ENCODE results near the gene COPS9.

The COPS9 gene

DNA sequence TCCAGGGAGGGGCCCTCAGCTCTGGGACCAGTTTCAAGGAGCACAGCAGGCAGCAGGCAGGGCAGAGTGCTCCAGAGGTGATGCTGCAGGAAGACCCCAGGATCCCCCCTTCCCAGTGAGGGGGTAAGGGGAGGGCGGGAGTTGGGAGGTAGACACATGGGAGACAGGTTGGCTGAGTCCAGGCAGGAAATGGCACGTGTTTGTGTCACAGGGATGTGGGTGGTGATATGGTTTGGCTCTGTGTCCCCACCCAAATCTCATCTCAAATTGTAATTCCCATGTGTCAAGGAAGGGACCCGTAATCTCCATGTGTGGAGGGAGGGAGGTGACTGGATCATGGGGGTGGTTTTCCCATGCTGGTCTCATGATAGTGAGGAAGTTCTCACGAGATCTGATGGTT lies 29.6 kb upstream of the COPS9 start:
- no peak for DNase-seq

DNA sequence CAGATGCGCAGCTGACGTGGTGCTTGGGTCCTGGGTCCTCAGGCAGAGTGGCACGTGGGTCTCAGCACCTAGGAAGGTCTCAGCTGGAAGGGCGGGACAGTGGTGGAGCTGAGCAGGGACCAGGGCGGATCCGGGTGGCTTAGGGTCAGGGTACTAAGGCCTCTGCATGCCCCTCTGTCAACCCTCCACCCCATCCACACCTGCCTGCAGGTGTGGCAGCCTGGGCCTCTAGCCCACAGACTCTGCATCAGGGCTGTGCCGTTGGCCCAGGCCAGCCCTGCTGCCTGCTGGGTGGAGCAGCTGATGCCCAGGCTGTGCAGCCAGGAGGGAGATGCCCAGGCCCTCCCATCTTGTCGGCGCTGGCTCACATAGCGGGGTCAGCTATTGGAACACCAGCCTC lies 28.9 kb upstream of the COPS9 start:
- no peak for DNase-seq

DNA sequence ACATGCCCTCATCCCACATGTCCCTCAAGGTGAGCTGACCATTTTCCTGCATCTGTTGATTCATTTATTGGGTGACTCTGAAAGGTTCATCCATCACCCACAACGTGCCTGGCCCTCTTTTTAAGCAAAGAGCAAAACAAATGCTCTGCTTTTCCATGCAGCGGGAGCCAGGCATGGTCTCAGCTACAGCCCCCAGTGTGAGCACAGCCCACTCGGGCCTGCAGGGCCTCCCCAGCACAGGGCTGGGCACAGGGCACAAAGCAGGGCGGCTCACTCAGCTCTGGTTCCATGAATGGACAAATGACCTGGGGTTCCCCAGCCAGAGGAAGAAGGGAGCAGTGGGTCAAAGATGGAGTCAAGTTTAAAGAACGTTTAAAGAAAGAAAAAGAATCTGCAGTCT lies 28.5 kb upstream of the COPS9 start:
- no peak for DNase-seq

DNA sequence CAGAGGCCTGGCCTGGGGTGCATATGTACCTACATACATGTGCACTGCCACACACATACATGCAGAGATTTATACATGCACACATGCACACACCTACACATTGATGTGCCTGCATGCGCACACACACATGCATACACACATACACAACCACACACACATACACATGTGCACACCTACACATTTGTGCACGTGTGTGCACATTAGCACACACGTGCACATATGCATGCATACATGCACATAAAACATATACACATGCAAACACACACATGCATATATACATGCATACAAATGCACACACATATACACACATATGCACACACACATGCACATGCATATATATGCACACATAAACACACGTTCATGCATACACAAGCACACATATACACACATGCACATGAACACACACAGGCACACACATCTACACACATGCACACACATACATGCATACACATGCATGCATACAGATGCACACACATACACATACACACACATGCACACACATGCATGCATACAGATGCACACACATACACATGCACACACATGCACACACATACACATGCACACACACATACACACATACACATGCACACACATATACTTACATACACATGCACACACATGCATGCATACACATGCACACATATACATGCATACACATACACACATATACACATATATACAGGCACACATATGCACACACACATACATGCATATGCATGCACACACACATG lies 27.9 kb upstream of the COPS9 start:
- DNase-seq: no peak

DNA sequence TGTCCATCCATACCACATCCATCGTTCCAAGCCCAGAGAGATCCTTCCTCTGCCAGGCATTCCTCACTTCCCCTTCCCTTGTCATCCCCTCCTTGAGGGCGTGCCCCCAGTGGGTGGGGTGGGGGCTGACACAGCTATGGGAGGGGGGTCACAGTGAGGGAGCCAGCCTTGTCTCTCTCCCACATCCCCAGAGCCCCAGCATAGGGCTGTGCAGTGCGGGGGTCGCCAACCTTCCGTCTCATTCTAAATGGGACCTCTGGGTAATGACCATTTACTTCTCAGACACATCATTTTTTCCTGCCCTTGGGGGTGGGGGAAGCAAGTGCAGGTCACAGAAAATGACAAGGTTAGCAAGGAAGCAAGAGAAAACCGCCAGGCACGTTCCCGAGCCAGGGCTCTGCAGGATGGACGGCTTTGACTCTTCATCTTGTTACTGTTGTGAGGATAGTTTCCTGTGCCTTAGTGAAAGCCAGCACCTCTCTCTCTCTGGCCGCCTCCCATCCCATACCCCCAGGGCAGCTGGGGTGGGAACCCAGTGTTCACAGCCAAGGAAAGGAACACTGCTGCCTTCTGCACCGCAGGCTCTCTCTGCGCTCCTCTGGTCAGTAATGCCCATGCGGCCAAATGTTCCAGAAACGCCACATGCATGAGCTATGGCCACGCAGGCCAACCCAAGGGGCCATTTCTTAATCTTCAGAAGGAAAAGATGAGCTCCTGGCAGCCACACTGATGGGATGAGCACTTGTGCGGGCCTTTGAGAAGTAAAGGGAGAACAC lies 27.0 kb upstream of the COPS9 start:
- DNase-seq: no peak

DNA sequence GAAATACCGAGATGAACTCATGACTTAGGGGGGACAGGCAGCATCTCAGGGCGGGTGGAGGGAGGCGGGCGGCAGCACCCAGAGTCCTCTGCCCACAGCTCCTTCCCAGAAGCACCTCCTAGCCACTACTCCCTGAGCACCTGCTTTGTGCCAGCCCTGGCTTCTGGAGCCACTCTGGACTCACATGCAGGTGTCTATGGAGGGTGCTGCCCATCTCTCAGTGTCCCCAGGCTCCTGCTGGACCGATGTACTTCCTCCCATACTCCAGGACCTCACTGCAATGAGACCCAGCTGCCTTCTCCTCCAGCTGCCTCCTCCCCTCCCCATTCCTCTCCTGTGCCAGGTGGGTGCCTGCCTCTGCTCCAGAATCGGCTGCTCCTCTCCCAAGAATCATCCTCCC lies 26.4 kb upstream of the COPS9 start:
- no peak for DNase-seq

DNA sequence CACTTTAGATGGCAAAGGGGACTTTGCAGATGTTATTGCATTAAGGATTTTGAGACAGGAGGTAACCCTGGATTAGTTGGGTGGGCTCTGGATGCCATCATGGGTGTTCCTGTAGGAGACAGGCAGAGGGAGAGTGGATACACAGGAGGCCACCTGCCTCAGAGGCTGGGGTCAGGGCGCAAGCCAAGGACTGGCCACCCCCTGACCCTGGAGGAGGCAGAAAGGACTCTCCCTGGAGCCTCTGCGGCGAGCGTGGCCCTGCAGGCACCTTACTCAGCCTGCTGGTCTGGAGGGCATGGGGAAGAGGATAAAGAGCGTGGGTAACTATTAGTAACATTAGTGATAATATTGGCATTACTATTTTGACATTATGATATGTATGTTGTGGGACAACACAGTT lies 25.9 kb upstream of the COPS9 start:
- DNase-seq: no peak

DNA sequence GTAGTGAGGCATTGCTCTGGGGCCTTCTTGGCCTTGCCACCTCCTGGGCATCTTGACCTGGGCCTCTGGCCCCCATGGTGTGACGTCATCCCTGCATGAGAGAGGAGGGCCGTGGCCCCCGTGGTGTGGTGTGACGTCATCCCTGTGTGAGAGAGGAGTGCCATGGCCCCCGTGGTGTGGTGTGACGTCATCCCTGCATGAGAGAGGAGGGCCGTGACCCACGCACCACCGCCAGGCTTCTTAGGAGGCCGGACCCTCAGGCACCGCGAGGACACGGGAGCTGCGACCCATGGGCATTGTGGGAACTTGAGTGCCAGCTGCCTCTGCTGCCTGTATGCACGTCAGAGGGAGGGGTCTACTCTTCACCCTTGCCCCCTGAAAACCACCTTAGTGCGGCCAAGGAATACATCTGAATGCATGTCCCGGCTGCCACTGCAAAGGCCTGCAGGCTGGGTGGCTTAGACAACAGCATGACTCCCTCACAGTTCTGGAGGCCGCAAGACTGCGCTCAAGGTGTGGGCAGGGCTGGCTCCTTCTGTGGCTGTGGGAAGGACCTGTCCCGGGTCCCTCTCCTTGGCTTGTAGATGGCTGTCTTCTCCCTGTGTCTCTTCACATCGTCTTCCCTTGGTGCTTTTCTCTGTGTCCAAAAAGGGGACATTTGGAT lies 25.1 kb upstream of the COPS9 start:
- DNase-seq: no peak

DNA sequence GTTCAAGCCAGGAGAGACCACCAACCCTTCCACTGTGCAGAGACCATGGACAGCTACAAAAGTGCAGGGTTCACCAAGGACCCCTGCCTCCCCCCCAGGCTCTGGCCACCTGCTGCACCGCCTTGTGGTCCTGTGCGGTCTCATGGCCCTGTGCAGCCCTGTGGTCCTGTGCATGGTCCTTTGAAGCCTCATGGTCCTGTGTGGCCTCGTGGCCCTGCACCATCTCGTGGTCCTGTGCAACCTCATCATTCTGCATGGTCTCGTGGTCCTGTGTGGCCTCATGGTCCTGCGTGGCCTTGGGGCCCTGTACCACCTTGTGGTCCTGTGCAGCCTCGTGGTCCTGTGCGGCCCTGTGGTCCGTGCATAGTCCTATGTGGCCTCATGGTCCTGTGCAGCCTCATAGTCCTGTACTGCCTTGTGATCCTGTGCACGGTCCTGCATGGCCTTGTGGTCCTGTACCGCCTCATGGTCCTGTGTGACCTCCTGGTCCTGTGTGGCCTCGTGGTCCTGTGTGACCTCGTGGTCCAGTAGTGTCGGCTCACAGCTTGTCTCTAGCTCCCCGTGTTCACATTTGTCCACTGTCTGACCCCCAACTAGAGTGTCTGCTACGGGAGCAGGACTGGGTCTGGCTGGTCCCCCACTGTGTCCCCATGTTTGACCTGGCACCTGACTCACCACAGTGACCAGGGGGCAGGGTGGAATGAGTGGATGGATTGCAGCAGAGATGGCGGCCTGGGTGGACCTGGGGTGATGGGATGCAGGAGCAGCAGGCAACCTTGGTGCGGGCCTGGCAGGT lies 24.4 kb upstream of the COPS9 start:
- no peak for DNase-seq

DNA sequence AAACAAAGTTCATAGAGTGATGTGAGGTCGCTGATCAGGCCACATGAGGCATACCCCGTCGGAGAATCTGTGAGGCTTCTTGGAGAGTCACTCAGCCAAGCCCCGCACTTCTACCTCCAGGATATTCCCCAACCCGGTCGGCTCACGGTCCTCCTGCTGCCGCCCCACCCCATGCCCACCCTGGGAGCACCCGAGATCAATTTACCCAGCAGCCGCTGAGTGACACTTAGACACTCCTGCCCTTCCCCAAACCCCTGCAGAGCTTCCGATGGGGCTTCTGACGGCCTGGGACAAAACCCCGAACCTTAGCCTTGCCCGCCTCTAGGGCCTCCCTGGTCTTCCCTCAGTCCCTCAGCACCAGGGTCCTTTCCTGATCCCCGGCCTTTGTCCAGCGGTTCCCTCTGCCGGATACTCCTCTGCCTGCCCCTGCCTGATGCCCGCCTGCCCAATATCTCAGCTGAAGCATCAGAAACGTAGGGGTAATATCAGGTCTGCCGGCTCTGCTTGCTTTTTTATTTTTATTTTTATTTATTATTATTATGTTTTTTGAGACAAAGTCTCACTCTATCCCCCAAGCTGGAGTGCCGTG lies 23.2 kb upstream of the COPS9 start:
- DNase-seq: no peak

DNA sequence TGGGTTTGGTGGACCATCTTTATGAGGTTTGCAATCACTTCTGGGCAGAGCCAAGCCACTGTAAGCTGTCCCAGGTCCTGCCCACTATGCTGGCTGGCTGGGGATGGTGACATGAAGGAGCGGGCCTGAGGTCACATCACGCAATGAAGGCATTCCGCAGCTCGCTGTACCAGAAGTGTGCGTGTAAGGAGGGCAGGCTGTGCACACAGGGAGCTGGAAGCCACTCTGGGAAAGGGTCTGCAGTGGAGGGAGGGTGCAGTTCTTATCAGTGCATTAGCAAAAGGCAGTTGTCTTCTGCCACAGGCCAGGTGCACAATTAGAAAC lies 21.0 kb upstream of the COPS9 start:
- no peak for DNase-seq

DNA sequence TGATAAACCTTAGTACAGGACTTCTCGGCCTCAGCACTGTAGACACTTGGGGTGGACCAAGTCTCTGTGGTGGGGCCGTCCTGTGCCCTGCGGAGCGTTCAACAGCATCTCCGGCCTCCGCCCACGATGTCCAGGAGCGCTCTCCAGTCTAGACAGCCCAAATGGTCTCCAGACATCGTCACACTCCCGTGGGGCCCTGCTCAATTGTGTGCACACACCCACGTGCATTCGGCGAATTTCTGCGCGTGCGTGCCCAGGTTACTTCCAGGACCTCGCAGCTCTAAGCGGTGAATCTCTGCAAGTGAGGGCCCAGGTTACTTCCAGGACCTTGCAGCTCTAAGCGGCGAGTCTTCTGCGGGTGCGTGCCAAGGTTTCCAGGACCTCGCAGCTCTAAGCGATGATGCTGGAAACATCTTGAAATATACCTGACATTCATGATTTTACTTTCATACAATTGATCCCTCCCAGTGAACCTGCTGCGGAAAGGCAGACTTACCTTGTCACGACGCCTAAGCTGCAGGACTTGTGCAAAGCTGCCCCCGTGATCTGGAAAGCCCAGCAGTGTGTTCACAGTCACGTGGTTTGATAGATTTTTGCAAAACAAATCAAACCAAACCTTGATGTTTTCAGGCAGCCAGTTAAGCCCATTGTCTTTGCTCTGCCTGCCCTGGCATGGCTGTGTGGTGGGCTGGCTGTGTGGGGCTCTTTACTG lies 20.5 kb upstream of the COPS9 start:
- DNase-seq: no peak

DNA sequence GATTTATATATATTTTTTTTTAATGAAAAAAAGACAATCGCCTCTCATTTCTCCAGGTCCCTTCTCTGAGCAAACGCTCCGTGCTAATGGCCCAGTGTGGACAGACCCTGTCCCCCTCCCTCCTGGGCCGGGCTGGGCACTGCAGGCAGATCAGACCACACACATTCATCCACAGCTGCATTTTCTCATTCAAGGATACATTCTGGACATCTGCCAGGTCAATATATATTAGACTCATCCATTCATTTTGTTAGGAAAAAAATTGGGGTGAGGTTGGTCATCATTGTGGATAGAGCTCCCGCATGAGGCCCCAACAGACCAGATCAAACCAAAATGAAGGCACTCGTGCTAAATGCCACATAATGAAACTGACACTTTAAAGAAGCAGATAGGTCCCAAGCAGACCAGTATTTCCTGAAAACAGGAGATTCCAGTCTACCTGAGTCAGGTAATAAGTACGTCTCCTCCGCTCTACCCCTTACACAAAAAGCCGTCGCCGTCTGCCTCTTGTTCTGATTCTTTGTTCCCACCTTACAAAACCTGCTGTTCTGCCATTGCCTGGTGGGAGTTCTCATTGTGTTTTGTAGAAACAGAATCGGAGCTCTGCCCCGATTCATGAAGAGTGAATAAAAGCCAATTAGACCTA lies 19.8 kb upstream of the COPS9 start:
- no peak for DNase-seq

DNA sequence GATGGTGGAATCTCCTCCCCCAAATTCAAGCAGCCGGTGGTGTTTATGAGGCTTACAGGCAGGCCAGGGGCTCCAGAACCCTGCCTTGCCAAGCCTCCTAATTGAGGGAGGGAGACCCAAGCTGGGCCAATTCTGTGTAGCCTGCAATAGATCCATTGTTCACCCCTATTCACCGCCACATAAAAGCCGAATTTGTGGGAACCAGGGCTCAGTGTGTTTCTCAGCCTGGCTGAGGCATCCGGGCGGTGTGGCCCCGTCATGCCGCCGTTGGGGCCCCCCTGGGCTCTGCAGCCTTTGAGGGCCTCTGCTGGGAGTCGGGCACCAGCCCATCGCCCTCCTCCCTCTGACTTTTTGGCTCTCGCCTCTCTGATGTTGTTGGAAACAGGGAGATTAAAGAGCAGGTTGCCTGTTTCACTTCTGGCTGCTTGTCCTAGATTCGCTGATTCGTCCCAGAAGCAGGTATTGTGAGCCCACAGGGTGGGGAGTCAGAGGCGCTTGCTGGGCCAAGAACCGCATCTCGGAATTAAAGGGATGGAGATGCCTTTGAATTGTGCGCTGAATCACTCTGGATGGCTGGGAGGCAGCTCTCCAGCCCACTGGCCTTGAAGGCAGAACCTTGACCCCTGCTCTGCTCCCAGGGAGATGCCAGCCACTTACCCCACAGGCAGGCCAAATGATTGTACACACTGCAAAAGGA lies 19.1 kb upstream of the COPS9 start:
- no peak for DNase-seq

DNA sequence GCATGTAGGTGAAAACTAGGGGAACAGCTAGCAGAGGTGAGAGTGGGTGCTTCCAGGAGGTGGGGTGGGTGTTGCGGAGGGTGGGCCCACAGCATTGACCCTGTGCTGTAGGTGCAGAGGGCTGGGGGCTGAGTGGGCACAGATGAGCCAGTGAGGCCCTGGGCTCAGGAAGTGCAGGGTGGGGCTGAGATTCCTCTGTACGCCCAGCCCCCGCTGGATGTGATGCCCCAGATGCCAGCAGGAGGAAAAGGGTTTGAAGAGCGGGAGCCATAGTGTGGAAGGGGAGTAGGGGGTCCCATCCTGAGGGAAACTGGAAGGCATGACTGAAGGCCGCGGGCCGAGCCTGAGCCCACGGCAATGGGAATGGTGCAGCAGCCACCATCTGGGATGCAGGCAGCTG lies 18.5 kb upstream of the COPS9 start:
- no peak for DNase-seq

DNA sequence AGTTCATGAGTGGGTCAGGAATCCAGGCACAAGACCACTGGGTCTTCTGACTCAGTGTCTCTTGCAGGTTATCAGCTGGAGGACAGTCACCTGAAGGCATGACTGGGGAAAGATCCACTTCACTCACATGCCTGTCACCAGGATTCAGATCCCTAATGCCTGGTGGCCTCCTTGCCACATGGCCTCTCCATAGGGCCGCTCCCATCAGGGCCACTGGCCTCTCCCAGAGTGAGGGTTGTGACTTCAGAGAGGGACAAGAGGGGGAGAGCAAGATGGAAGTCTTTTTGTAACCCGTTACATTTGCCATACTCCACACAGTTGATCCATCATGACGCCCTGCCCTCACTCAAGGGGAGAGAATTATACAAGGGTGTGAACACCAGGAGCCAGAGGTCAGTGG lies 17.3 kb upstream of the COPS9 start:
- DNase-seq: no peak

DNA sequence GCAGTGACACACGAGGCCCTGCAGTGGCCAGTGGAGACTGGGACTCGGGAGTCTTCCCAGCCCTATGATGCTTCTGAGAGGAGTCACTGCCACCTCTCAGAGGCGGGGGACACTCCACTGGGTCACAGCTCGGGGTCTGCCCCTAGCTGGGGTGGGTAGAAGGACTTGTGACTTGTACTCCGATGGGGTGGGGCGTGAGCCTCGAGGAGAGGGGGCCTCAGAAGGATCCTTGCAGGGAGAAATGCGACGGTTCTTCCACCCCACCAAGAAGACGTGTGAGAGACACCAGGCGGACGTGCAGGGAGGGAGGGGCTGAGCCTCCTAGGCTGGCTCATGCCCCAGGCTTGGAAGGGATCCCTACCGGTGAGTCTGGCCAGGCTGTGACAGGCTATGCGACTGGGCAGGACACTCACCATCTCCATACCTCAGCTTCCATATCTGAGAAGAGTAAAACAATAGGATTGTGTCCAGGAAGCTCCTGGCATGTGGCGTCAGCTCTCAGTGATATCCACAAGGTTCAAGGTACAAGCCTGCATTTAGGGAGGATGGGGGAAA lies 15.4 kb upstream of the COPS9 start:
- DNase-seq: no peak

DNA sequence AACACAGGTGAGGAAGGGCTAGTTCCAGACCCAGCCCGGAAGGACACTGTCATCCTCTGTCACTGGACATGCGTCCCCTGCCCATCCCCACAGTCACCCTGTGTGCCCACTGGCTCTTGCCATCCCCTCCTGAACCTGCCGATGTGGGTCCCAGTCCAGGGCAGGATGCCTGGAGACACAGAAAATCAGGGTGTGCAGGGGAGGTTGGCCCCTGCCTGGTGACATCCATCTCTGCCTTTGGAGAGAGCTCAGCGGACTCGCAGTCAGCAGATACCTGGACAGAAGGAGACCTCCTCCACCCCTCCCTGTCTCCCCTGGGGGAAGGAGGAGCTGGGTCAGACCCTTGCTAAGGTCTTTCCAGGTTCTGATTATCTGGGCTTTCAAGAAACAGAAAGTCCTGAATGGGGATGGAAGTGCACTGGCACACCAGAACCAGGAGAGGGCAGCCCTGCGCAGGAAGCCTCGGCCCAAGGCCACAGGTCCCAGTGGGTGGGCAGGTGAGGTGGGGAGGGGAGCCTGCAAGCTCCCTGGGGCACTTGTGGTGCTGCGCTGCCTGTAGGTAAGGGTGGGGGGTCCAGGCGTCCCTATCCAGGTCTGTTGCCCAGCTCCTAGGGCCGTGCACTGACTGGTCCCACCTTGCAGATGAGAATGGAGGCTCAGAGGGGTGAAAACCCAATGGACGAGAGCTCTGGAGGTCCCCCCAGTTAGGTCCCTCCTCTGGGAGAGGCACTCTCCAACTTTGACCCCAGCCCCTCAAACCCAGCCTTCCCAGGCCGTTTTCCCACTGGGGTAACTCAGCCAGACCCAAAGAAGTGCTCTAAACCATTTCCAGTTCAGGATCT lies 14.1 kb upstream of the COPS9 start:
- DNase-seq: peak; percentile 16 to 27

DNA sequence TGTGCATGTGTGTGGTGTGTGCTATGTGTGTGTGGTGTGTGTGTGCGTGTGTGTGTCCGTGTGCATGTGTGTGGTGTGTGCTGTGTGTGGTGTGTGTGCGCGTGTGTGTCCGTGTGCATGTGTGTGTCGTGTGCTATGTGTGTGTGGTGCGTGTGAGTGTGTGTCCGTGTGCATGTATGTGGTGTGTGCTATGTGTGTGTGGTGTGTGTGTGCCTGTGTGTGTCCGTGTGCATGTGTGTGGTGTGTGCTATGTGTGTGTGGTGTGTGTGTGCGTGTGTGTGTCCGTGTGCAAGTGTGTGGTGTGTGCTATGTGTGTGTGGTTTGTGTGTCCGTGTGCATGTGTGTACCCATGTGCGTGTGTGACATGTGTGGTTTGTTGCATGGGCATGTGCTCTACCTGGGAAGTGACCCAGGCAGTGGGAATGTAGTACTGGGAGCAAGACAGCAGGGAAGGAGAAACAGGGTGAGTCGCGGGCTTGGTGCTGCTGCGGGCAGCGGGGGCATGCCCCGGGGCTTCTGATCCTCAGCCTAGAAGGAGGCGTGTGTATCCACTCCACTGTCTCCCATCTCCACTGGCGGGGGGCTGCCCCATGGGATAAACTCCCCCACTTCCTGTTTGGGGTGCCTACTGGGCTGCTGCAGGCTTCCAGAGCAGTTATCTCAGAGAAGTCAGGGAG lies 11.9 kb upstream of the COPS9 start:
- DNase-seq: no peak

Measured in activated CD4-positive, alpha-beta T cell treated with anti-CD3 and anti-CD28 coated beads for 4 hours (primary cell).